A549 (cell line): ENCODE results near the gene SLC2A8. TPM values are rescaled to one million over a fixed set of nuclear protein-coding genes. Genes with fewer than 3 reads are reported as not detected.

Experiments
- ATAC-seq, 2 experiments: fragments of 200-7000 bp in 1 of 2; fragments of >200 bp in 1 of 2; cut with Nextera tagmentation in 1 of 2; cut with Tn5 transposase in 1 of 2; 3 replicates each; pipeline versions ENCODE4 v1.8.0 to v1.9.1; 2018 to 2020; ENCODE audit warnings: mild to moderate bottlenecking in 1 of 2, moderate library complexity in 1 of 2
- CTCF ChIA-PET: fragments of 300-600 bp; sonication (Branson Sonifier 250); formaldehyde crosslinking; extraction: SDS; loops from one replicate; lab custom pipeline; 2021; ENCODE audit warnings: antibody characterized with exemption, inconsistent platforms; lab: Yijun Ruan, JAX
- POLR2A ChIA-PET: fragments of 350-600 bp; formaldehyde crosslinking; extraction: SDS; loops from one replicate; lab custom pipeline; 2021; ENCODE audit warnings: antibody characterized with exemption, inconsistent platforms; lab: Yijun Ruan, JAX
- DNase-seq, 2 experiments: peaks; one replicate each; pipeline versions ENCODE4 v3.0.0 to v3.0.0-alpha.2; 2011 to 2016; ENCODE audit warnings: low read depth in 1 of 2, low spot score in 1 of 2
- FAIRE-seq: peaks from 2 replicates; lab custom pipeline; 2011; peaks lifted over from hg19 to GRCh38; lab: Jason Lieb, UNC
- H3K27ac ChIP-seq, 2 experiments: fragments of >200 bp; sonication (Bioruptor Twin); formaldehyde crosslinking; 3 replicates each; pipeline ENCODE4 v1.5.1; 2016 to 2017
- H3K4me1 ChIP-seq: fragments of >200 bp; sonication (Bioruptor Twin); formaldehyde crosslinking; 3 replicates; pipeline ENCODE4 v1.6.1; 2016
- H3K4me2 ChIP-seq: fragments of >200 bp; sonication (Bioruptor Twin); formaldehyde crosslinking; 3 replicates; pipeline ENCODE4 v1.6.1; 2016
- H3K4me3 ChIP-seq: fragments of >200 bp; sonication (Bioruptor Twin); formaldehyde crosslinking; 3 replicates; pipeline ENCODE4 v1.5.1; 2016
- H3K9me3 ChIP-seq: fragments of >200 bp; sonication (Bioruptor Twin); formaldehyde crosslinking; 3 replicates; pipeline ENCODE4 v1.6.1; 2016
- CBX2 ChIP-seq: fragments of 200-600 bp; sonication (generic); IDR thresholded peaks from 2 replicates; pipeline ENCODE4 v1.6.1; 2016; ENCODE audit warnings: low read depth, mild to moderate bottlenecking, borderline replicate concordance
- CHD2 ChIP-seq: fragments of 150-350 bp; IDR thresholded peaks from 2 replicates; pipeline ENCODE4 v1.6.1; 2014; ENCODE audit warnings: low read length; ENCODE audit not compliant: partially characterized antibody
- CHD4 ChIP-seq: fragments of 200-600 bp; sonication (generic); IDR thresholded peaks from 2 replicates; pipeline ENCODE4 v1.6.1; 2016; ENCODE audit warnings: antibody characterized with exemption, mild to moderate bottlenecking, borderline replicate concordance
- EHMT2 ChIP-seq: fragments of 200-600 bp; sonication (generic); IDR thresholded peaks from 2 replicates; pipeline ENCODE4 v1.6.1; 2016; ENCODE audit warnings: antibody characterized with exemption, low read depth, mild to moderate bottlenecking, moderate library complexity
- EP300 ChIP-seq, 2 experiments: fragments of >200 bp; sonication (Bioruptor Twin); formaldehyde crosslinking; IDR thresholded peaks; 2 replicates in 1 of 2; 3 replicates in 1 of 2; pipeline ENCODE4 v1.6.1; 2016 to 2017
- ESRRA ChIP-seq: fragments of 150-350 bp; IDR thresholded peaks from 2 replicates; pipeline ENCODE4 v1.6.1; 2014; ENCODE audit warnings: mild to moderate bottlenecking, low read length, borderline replicate concordance
- JUN ChIP-seq, 2 experiments: fragments of >200 bp; sonication (Bioruptor Twin); formaldehyde crosslinking; IDR thresholded peaks; 2 replicates in 1 of 2; 3 replicates in 1 of 2; pipeline ENCODE4 v1.6.1; 2016 to 2017
- KDM5A ChIP-seq: fragments of 200-600 bp; sonication (generic); IDR thresholded peaks from 2 replicates; pipeline ENCODE4 v1.6.1; 2016; ENCODE audit warnings: antibody characterized with exemption, mild to moderate bottlenecking
- MYC ChIP-seq: IDR thresholded peaks from 2 replicates; pipeline ENCODE4 v1.6.1; 2012; ENCODE audit warnings: mild to moderate bottlenecking, inconsistent platforms, low read length, improper control_type of control experiment, borderline replicate concordance
- NFE2L2 ChIP-seq: fragments of 150-350 bp; conservative IDR thresholded peaks from 2 replicates; pipeline ENCODE4 v1.6.1; 2014; ENCODE audit warnings: low read length
- NPAS2 ChIP-seq: fragments of 250-450 bp; sonication (Bioruptor Pico); IDR thresholded peaks from 2 replicates; pipeline ENCODE4 v1.8.0; 2022; ENCODE audit warnings: mild to moderate bottlenecking, moderate library complexity, borderline replicate concordance
- NR3C1 ChIP-seq: fragments of >200 bp; sonication (Bioruptor Twin); formaldehyde crosslinking; IDR thresholded peaks from 3 replicates; pipeline ENCODE4 v1.6.1; 2017
- PHF8 ChIP-seq: fragments of 200-600 bp; sonication (generic); IDR thresholded peaks from 2 replicates; pipeline ENCODE4 v1.6.1; 2016; ENCODE audit warnings: low read depth, mild to moderate bottlenecking, antibody characterized with exemption, moderate library complexity, borderline replicate concordance
- POLR2A ChIP-seq: IDR thresholded peaks from 2 replicates; pipeline ENCODE4 v1.6.1; 2012; ENCODE audit warnings: mild to moderate bottlenecking, low read length
- RARB ChIP-seq: fragments of 250-450 bp; sonication (Bioruptor Pico); IDR thresholded peaks from 2 replicates; pipeline ENCODE4 v1.8.0; 2021; ENCODE audit warnings: mild to moderate bottlenecking, moderate library complexity
- RCOR1 ChIP-seq: fragments of 150-350 bp; IDR thresholded peaks from 2 replicates; pipeline ENCODE4 v1.6.1; 2014; ENCODE audit warnings: antibody characterized with exemption, low read length, low read depth
- SMC3 ChIP-seq: fragments of >200 bp; sonication (Bioruptor Twin); formaldehyde crosslinking; IDR thresholded peaks from 3 replicates; pipeline ENCODE4 v1.6.1; 2018; ENCODE audit warnings: inconsistent platforms
- SREBF2 ChIP-seq: fragments of 450-650 bp; IDR thresholded peaks from 2 replicates; pipeline ENCODE4 v1.6.1; 2014; ENCODE audit warnings: mild to moderate bottlenecking, moderate library complexity
- TFCP2L1 ChIP-seq: fragments of 250-450 bp; sonication (Bioruptor Pico); IDR thresholded peaks from 2 replicates; pipeline ENCODE4 v1.5.0; 2021; ENCODE audit warnings: mild to moderate bottlenecking
- WGBS: methylation state at CpG from one replicate; pipeline ENCODE4 v1.1.6; 2017; ENCODE audit errors: missing lambda C conversion rate; 5-methylcytosine and 5-hydroxymethylcytosine counted together
- polyA plus RNA-seq, 4 experiments: library from polyadenylated mRNA; depleted of rRNA in 3 of 4; stranded (reverse); fragments of >200 nt; fragmentation: RNase III in 1 of 4; extraction: RNeasy Plus Mini Kit Qiagen cat#74134 plus additional on column Dnase treatment in 1 of 4; gene quantifications; 2 replicates in 3 of 4; 3 replicates in 1 of 4; pipeline ENCODE4 v1.2.3, GENCODE V29; 2011 to 2017
- TF ChIP-seq, protein P1 (sequence below): fragments of >200 bp; sonication (Bioruptor Twin); formaldehyde crosslinking; IDR thresholded peaks from 3 replicates; pipeline ENCODE4 v1.6.1; 2016

SLC2A8 gene
- polyA plus RNA-seq, 2 of the 4 experiments (the other 2 are of a cell fraction) = 7.3 to 16.0 TPM

DNA sequence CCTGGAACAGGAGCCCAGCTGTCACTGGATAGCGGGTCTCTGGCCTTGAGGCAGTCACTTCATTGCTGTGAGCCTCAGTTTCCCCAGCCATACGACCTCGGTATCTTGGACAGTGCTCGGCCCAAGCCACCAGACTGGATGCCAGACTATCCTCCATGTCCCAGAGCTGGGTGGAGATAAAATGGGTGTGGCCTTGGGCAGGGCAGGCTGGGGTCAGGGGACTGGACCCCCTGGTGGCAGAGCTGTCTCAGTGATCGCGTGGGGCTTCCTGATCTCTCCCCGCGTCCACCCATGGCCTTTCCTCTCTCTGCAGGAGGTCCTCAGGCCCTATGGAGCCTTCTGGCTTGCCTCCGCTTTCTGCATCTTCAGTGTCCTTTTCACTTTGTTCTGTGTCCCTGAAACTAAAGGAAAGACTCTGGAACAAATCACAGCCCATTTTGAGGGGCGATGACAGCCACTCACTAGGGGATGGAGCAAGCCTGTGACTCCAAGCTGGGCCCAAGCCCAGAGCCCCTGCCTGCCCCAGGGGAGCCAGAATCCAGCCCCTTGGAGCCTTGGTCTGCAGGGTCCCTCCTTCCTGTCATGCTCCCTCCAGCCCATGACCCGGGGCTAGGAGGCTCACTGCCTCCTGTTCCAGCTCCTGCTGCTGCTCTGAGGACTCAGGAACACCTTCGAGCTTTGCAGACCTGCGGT is 10.0 kb downstream of the SLC2A8 start:
- ATAC-seq = peak in 1 of 2 experiments; percentile 32; a peak in 4 of 6 replicates
- WGBS = 88% methylated on average over 12 of the region's 13 CpGs
- TF ChIP-seq KDM5A = no peak
- TF ChIP-seq SMC3 = no peak
- TF ChIP-seq RARB = no peak
- no peak for TF ChIP-seq POLR2A
- TF ChIP-seq, protein P1, sequence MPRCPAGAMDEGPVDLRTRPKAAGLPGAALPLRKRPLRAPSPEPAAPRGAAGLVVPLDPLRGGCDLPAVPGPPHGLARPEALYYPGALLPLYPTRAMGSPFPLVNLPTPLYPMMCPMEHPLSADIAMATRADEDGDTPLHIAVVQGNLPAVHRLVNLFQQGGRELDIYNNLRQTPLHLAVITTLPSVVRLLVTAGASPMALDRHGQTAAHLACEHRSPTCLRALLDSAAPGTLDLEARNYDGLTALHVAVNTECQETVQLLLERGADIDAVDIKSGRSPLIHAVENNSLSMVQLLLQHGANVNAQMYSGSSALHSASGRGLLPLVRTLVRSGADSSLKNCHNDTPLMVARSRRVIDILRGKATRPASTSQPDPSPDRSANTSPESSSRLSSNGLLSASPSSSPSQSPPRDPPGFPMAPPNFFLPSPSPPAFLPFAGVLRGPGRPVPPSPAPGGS = no peak
- TF ChIP-seq CHD4 = no peak
- no peak for TF ChIP-seq TFCP2L1
- no peak for TF ChIP-seq ESRRA
- no peak for TF ChIP-seq MYC
- TF ChIP-seq NR3C1 = no peak
- TF ChIP-seq PHF8 = no peak
- TF ChIP-seq JUN (IDR thresholded peaks at IDR 0.05) = no peak
- TF ChIP-seq, all 56 proteins: peak for 0
- Histone ChIP-seq H3K4me3 (no peak overlapping the region), H3K9me3 (no peaks in the 10 kb centered on the region), H3K27ac (no peak overlapping the region), H3K4me1 (no peaks in the 10 kb centered on the region), H3K4me2 (no peak overlapping the region)
- ChIA-PET CTCF (interaction anchor here (1.0 to 2.6 kb wide), 3 partner anchors 9 to 192 kb away, joined by 4 to 18 read pairs (median 9); partner anchors contain the start of gene SLC2A8), POLR2A (interaction anchor here (1.5 kb wide), 1 partner anchor 17 kb away, joined by 6 read pairs; the partner anchor contains the start of gene ZNF79)
- no peak for DNase-seq
- no peak for FAIRE-seq

DNA sequence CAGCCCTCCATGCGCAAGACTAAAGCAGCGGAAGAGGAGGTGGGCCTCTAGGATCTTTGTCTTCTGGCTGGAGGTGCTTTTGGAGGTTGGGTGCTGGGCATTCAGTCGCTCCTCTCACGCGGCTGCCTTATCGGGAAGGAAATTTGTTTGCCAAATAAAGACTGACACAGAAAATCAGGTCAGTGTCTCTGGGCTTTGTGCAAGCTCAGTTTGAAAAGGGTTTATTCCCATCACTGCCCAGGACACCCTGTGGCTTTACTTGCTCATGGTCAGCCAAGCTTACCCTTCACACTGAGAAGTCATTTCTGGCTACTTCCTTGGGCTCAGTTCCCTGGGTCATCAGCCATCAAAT is 10.5 kb downstream of the SLC2A8 start:
- Histone ChIP-seq H3K9me3 (no peaks in the 10 kb centered on the region), H3K27ac (no peak overlapping the region), H3K4me3 (no peak overlapping the region), H3K4me1 (no peaks in the 10 kb centered on the region), H3K4me2 (no peak overlapping the region)
- no peak for DNase-seq
- TF ChIP-seq SREBF2 (no peak), NFE2L2 (no peak), CHD4 (no peak), EP300 (IDR thresholded peaks at IDR 0.05) (no peak), CBX2 (no peak)
- TF ChIP-seq, protein P1 = no peak
- CTCF ChIA-PET = interaction anchor here (0.6 to 2.6 kb wide), 5 partner anchors 10 to 710 kb away, joined by 3 to 18 read pairs (median 5); partner anchors contain the start of gene SLC2A8
- peak in 1 of 2 experiments; percentile 14; a peak in 1 of 6 replicates for ATAC-seq
- 86% methylated on average over 6 of the region's 6 CpGs for WGBS
- POLR2A ChIA-PET = interaction anchor here (0.7 to 1.5 kb wide), 2 partner anchors 17 to 200 kb away, joined by 3 to 6 read pairs; partner anchors contain the start of gene ZNF79
- no peak for FAIRE-seq

DNA sequence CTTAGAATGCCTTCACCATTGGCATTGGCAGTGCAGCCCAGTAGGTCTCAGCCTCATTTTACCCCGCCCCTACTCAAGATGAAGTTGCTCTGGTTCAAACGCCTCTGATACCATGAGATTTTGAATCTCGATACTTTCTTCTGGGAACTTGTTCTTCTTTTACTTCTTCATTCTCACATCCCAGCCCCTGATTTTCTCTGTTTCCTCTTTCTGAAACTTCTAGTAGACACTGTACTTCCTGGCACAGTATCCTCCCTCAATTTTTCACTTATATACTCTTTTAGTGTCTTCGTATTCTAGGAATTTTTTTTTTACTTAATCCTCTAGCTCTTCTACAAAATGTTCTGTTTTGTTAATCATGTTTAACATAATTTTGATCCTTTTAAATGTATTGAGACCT is 14.2 kb downstream of the SLC2A8 start:
- Histone ChIP-seq H3K4me1 (no peaks in the 10 kb centered on the region), H3K4me3 (no peak overlapping the region), H3K27ac (no peak overlapping the region)
- FAIRE-seq (no peak), ATAC-seq (no peak), DNase-seq (no peak)
- ChIA-PET POLR2A (no interaction called here), CTCF (no interaction called here)
- WGBS = 95% methylated on average over 4 of the region's 4 CpGs
- TF ChIP-seq NPAS2 (CRISPR knock-in tag) (no peak), CHD2 (no peak), RCOR1 (no peak), JUN (IDR thresholded peaks at IDR 0.05) (no peak), EHMT2 (no peak)
- TF ChIP-seq, all 56 proteins: peak for 0
- Histone ChIP-seq H3K4me2 (no peak overlapping the region), H3K9me3 (no peaks in the 10 kb centered on the region)
